ENCODE measurements around the gene FAM131A.

The FAM131A gene

GRCh38 chr3:184346480-184347190, 9.2 kb downstream of the FAM131A start:
- TF ChIP-seq, protein P1, sequence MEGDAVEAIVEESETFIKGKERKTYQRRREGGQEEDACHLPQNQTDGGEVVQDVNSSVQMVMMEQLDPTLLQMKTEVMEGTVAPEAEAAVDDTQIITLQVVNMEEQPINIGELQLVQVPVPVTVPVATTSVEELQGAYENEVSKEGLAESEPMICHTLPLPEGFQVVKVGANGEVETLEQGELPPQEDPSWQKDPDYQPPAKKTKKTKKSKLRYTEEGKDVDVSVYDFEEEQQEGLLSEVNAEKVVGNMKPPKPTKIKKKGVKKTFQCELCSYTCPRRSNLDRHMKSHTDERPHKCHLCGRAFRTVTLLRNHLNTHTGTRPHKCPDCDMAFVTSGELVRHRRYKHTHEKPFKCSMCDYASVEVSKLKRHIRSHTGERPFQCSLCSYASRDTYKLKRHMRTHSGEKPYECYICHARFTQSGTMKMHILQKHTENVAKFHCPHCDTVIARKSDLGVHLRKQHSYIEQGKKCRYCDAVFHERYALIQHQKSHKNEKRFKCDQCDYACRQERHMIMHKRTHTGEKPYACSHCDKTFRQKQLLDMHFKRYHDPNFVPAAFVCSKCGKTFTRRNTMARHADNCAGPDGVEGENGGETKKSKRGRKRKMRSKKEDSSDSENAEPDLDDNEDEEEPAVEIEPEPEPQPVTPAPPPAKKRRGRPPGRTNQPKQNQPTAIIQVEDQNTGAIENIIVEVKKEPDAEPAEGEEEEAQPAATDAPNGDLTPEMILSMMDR (IDR thresholded peaks at IDR 0.05), result no peak
- no peak overlapping the region for H3K4me3 ChIP-seq
- DNase-seq (ENCODE audit: low spot score), result no peak
- H3K27ac ChIP-seq, result no peak overlapping the region

- H3K27ac ChIP-seq, result no peak overlapping the region
- TF ChIP-seq, protein P1 (IDR thresholded peaks at IDR 0.05), result no peak
- DNase-seq (ENCODE audit: low spot score), result no peak
- no peak overlapping the region for H3K4me3 ChIP-seq
Measured at GRCh38 chr3:184347321-184348056, 10.1 kb downstream of the FAM131A start.

DNA sequence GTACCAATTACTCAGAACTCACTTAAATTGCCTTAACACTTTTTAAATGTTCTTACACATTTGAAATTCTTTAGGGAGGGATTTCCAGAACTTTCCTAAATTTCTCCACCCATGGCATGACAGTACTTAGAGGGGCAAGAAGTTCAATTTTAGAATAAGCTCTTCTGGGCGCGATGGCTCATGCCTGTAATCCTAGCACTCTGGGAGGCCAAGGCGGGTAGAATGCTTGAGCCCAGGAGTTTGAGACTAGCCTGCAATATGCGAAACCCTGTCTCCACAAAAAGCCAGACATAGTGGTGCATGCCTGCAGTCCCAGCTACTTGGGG, 10.6 kb downstream of the FAM131A start:
- no peak overlapping the region for H3K27ac ChIP-seq
- TF ChIP-seq, protein P1 (IDR thresholded peaks at IDR 0.05), result no peak
- H3K4me3 ChIP-seq, result no peak overlapping the region
- no peak for DNase-seq (ENCODE audit: low spot score)

GRCh38 chr3:184349563-184350470, 12.4 kb downstream of the FAM131A start:
- Histone ChIP-seq H3K27ac (no peak overlapping the region), H3K4me3 (no peak overlapping the region)
- TF ChIP-seq, protein P1 (IDR thresholded peaks at IDR 0.05), result no peak
- DNase-seq (ENCODE audit: low spot score), result no peak

DNA sequence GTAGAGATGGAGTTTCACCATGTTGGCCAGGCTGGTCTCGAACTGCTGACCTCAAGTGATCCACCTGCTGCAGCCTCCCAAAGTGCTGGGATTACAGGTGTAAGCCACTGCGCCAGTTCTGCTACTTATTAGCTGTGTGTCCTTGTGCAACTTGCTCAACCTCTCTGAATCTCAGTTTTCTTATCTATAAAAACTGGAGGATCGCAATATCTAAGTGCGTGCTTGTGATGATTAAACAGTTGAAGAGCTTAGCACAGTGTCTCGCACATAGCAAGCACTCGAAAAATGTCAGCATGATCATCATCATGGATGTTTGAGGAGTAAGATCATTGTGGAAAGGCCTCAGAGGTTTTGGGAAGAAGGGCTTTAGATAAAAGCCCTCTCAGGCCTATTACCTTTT, 13.2 kb downstream of the FAM131A start:
- Histone ChIP-seq H3K4me3 (no peak overlapping the region), H3K27ac (no peak overlapping the region)
- DNase-seq (ENCODE audit: low spot score), result no peak
- TF ChIP-seq, protein P1 (IDR thresholded peaks at IDR 0.05), result no peak

DNA sequence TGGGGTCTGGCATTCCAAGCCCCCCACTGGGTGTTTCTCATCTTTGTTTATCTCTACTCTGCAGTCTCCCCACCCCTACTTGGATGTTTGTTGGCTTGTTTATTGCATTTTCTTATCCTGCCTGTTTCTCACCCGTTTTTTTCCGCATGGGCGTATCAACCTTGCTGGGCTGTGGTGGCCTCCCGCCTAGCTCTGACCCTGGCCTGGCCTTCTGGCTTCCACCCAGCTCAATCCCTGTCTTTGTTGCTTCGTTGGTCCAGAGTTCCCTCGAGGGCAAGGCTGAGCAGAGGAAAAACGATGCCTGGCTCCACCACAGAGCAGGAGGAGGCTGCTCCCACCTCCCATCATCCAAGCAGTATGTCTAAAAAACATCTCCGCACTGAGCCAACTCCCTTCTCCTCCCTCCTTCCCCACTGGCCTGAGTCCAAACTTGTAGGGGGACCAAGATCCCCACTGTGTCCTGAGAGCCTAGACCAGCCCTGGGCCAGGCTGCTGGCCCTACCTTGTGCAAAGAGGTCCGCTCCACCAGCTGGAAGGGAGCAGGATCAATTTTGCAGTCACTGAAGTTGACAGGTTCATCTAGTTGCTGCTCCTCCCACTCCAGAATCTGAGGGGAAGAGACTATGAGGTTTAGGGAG, 14.2 kb downstream of the FAM131A start:
- TF ChIP-seq, protein P1 (IDR thresholded peaks at IDR 0.05), result no peak
- no peak overlapping the region for H3K27ac ChIP-seq
- H3K4me3 ChIP-seq, result no peak overlapping the region
- DNase-seq (ENCODE audit: low spot score), result no peak

Measured in coronary artery (tissue), 2 donors.